Astrocyte of the cerebellum (primary cell): Measurements from ENCODE around the gene FOXRED2.

ENCODE experiments used
- DNase-seq: peaks from one replicate; pipeline ENCODE4 v3.0.0-alpha.2; 2011; ENCODE audit warnings: low read depth
- H3K4me3 ChIP-seq: 2 replicates; pipeline ENCODE4 v1.5.1; 2011; ENCODE audit warnings: mild to moderate bottlenecking, low read depth, low read length, moderate library complexity
- in situ Hi-C: cut with HindIII; loops from 2 replicates; pipeline ENCODE4 v1.10.0; 2017; ENCODE audit warnings: low sequenced_read_pairs
- TF ChIP-seq, protein P1 (sequence below): IDR thresholded peaks from 2 replicates; pipeline ENCODE4 v1.5.1; 2012; ENCODE audit warnings: low read length, low read depth, moderate library complexity, mild to moderate bottlenecking; ENCODE audit errors: missing control alignments

The FOXRED2 gene

DNA sequence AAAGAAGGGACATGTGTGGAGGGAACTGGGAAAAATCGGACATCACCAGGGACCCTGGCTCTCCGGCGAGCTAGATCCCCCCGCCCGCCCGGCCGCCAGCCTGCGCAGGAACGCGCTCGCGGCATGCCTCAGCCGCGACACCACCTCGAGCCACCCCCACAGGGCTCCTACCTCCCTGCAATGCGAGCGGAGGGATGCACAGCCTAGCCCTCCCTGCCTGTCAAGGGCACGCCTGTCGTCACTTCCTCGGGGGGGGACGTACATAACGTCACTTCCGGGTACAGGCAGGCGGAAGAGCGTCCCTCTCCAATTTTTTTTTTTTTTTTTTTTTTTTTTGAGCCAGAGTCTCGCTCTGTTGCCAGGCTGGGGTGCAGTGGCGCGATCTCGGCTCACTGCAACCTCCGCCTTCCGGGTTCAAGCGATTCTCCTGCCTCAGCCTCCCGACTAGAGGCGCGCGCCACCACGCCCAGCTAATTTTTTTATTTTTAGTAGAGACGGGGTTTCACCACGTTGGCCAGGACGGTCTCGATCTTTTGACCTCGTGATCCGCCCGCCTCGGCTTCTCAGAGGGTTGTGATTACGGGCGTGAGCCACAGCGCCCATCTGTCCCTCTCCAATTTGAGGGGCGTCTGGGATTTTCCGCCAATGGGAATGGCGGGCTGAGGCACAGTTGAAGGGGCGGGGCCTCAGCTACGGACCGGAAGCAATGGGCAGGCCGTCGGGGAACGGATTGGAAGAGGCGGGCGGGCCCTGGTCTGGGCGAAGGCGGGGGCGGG, 25.3 kb downstream of the FOXRED2 start, which contains the start of gene TXN2:
Gene TXN2, minus strand, starts transcription at position 248 of the 776 bp plus-strand sequence. CDS start 803 bp downstream, outside the sequence.
- DNase-seq = peak; percentile 89
- H3K4me3 ChIP-seq = peak within 1 kb of the TSS; percentile 64
- in situ Hi-C loops = no loop called here
- TF ChIP-seq, protein P1, sequence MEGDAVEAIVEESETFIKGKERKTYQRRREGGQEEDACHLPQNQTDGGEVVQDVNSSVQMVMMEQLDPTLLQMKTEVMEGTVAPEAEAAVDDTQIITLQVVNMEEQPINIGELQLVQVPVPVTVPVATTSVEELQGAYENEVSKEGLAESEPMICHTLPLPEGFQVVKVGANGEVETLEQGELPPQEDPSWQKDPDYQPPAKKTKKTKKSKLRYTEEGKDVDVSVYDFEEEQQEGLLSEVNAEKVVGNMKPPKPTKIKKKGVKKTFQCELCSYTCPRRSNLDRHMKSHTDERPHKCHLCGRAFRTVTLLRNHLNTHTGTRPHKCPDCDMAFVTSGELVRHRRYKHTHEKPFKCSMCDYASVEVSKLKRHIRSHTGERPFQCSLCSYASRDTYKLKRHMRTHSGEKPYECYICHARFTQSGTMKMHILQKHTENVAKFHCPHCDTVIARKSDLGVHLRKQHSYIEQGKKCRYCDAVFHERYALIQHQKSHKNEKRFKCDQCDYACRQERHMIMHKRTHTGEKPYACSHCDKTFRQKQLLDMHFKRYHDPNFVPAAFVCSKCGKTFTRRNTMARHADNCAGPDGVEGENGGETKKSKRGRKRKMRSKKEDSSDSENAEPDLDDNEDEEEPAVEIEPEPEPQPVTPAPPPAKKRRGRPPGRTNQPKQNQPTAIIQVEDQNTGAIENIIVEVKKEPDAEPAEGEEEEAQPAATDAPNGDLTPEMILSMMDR = no peak

DNA sequence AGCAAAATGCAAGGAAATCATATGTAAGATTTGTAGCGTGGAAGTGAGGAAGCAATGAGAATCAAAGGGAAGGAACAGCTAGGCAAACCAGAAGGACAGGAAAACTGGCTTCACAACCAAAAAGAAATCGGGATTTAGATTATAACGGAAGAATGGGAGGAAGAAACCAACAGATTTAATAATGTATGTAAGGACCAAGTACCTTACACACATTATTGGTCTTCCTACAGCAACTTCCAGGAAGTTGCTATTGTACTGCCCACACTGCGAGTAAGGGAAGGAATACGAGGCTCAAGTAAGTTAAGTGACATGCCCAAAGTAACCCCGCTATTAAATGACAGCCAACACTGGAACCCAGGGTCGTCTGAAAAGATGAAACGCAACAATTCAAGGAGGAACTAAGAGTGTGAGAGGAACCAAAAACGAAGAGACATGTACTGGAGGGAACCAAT, 25.9 kb downstream of the FOXRED2 start:
- DNase-seq = no peak
- peak overlapping the region; percentile 64 for H3K4me3 ChIP-seq
- in situ Hi-C loops = no loop called here
- TF ChIP-seq, protein P1 = no peak

DNA sequence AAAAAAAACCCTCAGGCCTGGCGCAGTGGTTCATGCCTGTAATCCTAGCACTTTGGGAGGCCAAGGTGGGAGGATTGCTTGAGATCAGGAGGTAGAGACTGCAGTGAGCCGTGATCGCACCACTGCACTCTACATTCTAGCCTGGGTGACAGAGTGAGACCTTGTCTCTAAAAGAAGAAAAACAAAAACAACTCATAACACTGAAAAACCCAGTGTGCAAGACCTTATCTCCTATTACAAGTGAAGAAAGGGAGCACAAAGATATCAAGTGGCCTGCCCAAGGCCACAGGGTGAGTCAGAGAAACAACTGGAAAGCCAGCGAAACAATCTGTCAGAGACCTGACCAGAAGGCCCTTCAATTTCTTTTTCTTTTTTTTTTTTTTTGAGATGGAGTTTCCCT, 27.9 kb downstream of the FOXRED2 start:
- DNase-seq = no peak
- TF ChIP-seq, protein P1 = no peak
- H3K4me3 ChIP-seq = no peak overlapping the region
- in situ Hi-C loops = no loop called here

DNA sequence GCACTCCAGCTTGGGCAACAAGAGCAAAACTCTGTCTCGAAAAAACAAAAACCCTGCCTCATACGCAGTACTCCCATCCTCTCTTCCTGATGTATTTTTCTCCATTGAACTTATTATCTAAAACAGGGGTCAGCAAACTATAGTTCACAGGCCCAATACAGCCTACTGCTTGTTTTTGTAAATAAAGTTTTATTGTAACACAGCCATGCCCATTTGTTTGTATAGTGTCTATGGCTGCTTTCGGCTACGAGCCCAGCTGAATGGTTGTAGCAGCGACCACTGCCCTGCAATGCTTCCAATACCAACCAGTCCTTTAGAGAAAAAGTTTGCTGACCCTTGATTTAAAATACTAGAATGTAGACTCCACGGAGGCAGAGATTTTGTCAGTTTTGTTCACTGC, 31.5 kb downstream of the FOXRED2 start:
- H3K4me3 ChIP-seq = no peak overlapping the region
- TF ChIP-seq, protein P1 = no peak
- in situ Hi-C loops = no loop called here
- no peak for DNase-seq

DNA sequence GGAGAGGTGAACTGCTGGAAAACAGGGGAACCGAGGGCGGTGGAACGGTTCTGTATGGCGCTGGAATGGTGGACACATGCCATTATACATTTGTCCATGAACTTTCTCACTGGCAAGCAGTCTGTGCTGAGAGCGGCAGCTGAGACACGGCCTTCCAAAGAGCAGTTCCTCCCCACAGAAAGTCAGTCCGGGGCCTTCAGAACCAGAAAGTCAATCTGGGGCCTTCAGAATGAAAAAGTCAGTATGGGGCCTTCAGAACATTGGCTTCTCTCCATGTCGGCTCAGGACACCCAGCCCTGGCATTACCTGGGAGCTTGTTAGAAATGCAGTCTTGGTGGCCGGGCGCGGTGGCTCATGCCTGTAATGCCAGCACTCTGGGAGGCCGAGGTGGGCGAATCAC, 34.2 kb downstream of the FOXRED2 start:
- H3K4me3 ChIP-seq = no peak overlapping the region
- in situ Hi-C loops = no loop called here
- TF ChIP-seq, protein P1 = no peak
- DNase-seq = no peak

DNA sequence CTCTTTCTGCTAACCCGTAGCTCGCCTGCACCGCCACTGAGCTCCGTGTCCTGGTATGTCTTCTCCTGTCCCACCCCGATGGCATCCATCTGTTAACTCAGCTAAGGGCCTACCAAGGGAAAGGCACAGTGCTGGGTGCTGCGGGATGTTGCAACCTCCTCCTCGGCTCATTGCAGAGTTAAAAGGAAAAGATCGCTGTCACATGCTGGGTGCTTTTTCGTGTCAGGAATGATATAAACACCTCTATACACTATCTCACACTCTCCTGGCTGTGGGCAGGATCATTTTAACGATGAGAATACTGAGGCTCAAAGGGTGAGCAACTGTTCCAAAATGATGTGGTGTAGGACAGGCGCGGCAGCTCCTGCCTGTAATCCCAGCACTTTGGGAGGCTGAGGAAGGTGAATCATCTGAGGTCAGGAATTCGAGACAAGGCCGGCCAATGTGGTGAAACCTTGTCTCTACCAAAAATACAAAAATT, 35.5 kb downstream of the FOXRED2 start:
- no peak for DNase-seq
- in situ Hi-C loops = no loop called here
- TF ChIP-seq, protein P1 = no peak
- H3K4me3 ChIP-seq = no peak overlapping the region
